HepG2 (cell line): ENCODE data around the gene ALDH16A1. TPM values are rescaled to one million over a fixed set of nuclear protein-coding genes. Genes with fewer than 3 reads are reported as not detected.

Experiments used
- ATAC-seq: fragments of 200-7000 bp; cut with Tn5 transposase; 3 replicates; pipeline ENCODE4 v1.9.1; 2020; ENCODE audit warnings: mild to moderate bottlenecking, moderate library complexity
- BruUV-seq: library from RNA; stranded (reverse); fragments of 400-500 nt; replicated peaks from 2 replicates; lab custom pipeline; 2021; lab: Mats Ljungman, UMichigan
- CTCF ChIA-PET: fragments of 300-600 bp; formaldehyde crosslinking; extraction: SDS; loops from one replicate; lab custom pipeline; 2021; ENCODE audit warnings: low total read pairs, inconsistent platforms, low intra/inter-chr PET ratio; lab: Yijun Ruan, JAX
- POLR2A ChIA-PET: fragments of 350-600 bp; sonication (Branson Sonifier 250); formaldehyde crosslinking; loops from one replicate; lab custom pipeline; 2020; ENCODE audit warnings: antibody characterized with exemption, inconsistent platforms; lab: Yijun Ruan, JAX
- DNase-seq: peaks from one replicate; pipeline ENCODE4 v3.0.0-alpha.2; 2015; ENCODE audit warnings: low spot score
- FAIRE-seq: peaks from 3 replicates; lab custom pipeline; 2011; peaks lifted over from hg19 to GRCh38; lab: Jason Lieb, UNC
- H2AFZ ChIP-seq: one replicate; pipeline ENCODE4 v1.6.1; 2011; ENCODE audit warnings: low read length, inconsistent platforms
- H3K27ac ChIP-seq: fragments of 300-600 bp; 3 replicates; pipeline ENCODE4 v1.8.0; 2011; ENCODE audit warnings: mixed run types, mild to moderate bottlenecking, mixed read lengths, low read length, inconsistent platforms; ENCODE audit not compliant: insufficient read depth; ENCODE audit errors: extremely low read length
- H3K27me3 ChIP-seq, 2 experiments: fragments of 200-600 bp in 1 of 2; 2 replicates in 1 of 2; 3 replicates in 1 of 2; pipeline versions ENCODE4 v1.6.0 to v1.8.0; 2011; ENCODE audit warnings: low read length in 2 of 2, mild to moderate bottlenecking in 2 of 2, moderate library complexity in 2 of 2, inconsistent platforms in 1 of 2; ENCODE audit not compliant: insufficient read depth in 2 of 2, control insufficient read depth in 1 of 2
- H3K36me3 ChIP-seq, 2 experiments: fragments of 200-600 bp in 1 of 2; replicated peaks in 1 of 2; 2 replicates in 1 of 2; 3 replicates in 1 of 2; pipeline versions ENCODE4 v1.5.1 to v1.8.0; 2011; ENCODE audit warnings: low read length in 2 of 2, inconsistent platforms in 1 of 2; ENCODE audit not compliant: insufficient read depth in 2 of 2, control insufficient read depth in 1 of 2
- H3K4me1 ChIP-seq: 2 replicates; pipeline ENCODE4 v1.5.1; 2012; ENCODE audit warnings: low read length, inconsistent platforms; ENCODE audit not compliant: insufficient read depth
- H3K4me2 ChIP-seq: 2 replicates; pipeline ENCODE4 v1.6.0; 2011; ENCODE audit warnings: low read depth, low read length, inconsistent platforms
- H3K4me3 ChIP-seq, 3 experiments: fragments of 200-600 bp in 1 of 3; sonication (generic), shearing (Covaris generic) in 1 of 3; replicated peaks in 1 of 3; 2 replicates each; pipeline ENCODE4 v1.5.1; 2011 to 2016; ENCODE audit warnings: low read length in 3 of 3, inconsistent platforms in 2 of 3, low read depth in 2 of 3, mild to moderate bottlenecking in 2 of 3, control low read depth in 1 of 3, mixed read lengths in 1 of 3; ENCODE audit not compliant: insufficient read depth in 1 of 3
- H3K79me2 ChIP-seq: one replicate; pipeline ENCODE4 v1.6.1; 2011; ENCODE audit warnings: low read length, inconsistent platforms; ENCODE audit not compliant: insufficient read depth
- H3K9ac ChIP-seq: 2 replicates; pipeline ENCODE4 v1.6.0; 2011; ENCODE audit warnings: mild to moderate bottlenecking, low read depth, low read length, inconsistent platforms; ENCODE audit not compliant: insufficient read depth
- H3K9me3 ChIP-seq: 2 replicates; pipeline ENCODE4 v1.5.1; 2012; ENCODE audit warnings: mild to moderate bottlenecking, low read length
- H4K20me1 ChIP-seq: 2 replicates; pipeline ENCODE4 v1.6.0; 2011; ENCODE audit warnings: inconsistent platforms, mild to moderate bottlenecking, low read length, moderate library complexity; ENCODE audit not compliant: insufficient read depth
- ADNP ChIP-seq: sonication (generic); formaldehyde crosslinking; IDR thresholded peaks from 2 replicates; pipeline ENCODE4 v1.4.0; 2020; ENCODE audit warnings: missing genetic modification reagents
- AGO2 ChIP-seq: fragments of 200-400 bp; formaldehyde crosslinking; optimal IDR thresholded peaks from 2 replicates; pipeline ENCODE3; 2017; ENCODE audit warnings: mild to moderate bottlenecking, low read depth, low read length, moderate library complexity
- CC2D1A ChIP-seq: sonication (generic); formaldehyde crosslinking; IDR thresholded peaks from 2 replicates; pipeline ENCODE4 v1.8.1; 2023; ENCODE audit warnings: mild to moderate bottlenecking, missing genetic modification reagents
- MIER3 ChIP-seq: IDR thresholded peaks from 2 replicates; pipeline ENCODE4 v1.6.1; 2016; ENCODE audit warnings: missing compliant biosample characterization, borderline replicate concordance
- POLR2A ChIP-seq, 2 experiments: IDR thresholded peaks; 2 replicates each; pipeline ENCODE4 v1.6.1; 2011; ENCODE audit warnings: low read depth in 2 of 2, low read length in 2 of 2, mild to moderate bottlenecking in 1 of 2, moderate library complexity in 1 of 2; ENCODE audit not compliant: insufficient read depth in 1 of 2
- PRMT3 ChIP-seq: sonication (generic); formaldehyde crosslinking; IDR thresholded peaks from 2 replicates; pipeline ENCODE4 v1.8.1; 2022; ENCODE audit warnings: low read depth, mild to moderate bottlenecking, moderate library complexity, missing genetic modification reagents, borderline replicate concordance
- RBFOX2 ChIP-seq: fragments of 200-400 bp; formaldehyde crosslinking; IDR thresholded peaks from 2 replicates; pipeline ENCODE4 v1.6.1; 2017; ENCODE audit warnings: low read depth, mild to moderate bottlenecking, low read length
- RBM22 ChIP-seq: fragments of 200-400 bp; formaldehyde crosslinking; optimal IDR thresholded peaks from 2 replicates; pipeline ENCODE3; 2017; ENCODE audit warnings: mild to moderate bottlenecking, low read length, moderate library complexity
- RCOR2 ChIP-seq: IDR thresholded peaks from 2 replicates; pipeline ENCODE4 v1.6.1; 2016; ENCODE audit warnings: missing biosample characterization, missing genetic modification reagents
- TBL1XR1 ChIP-seq: fragments of 150-350 bp; IDR thresholded peaks from 2 replicates; pipeline ENCODE4 v1.6.1; 2014; ENCODE audit warnings: borderline replicate concordance, low read length; ENCODE audit not compliant: partially characterized antibody
- ZBTB7B ChIP-seq: sonication (generic); formaldehyde crosslinking; IDR thresholded peaks from 2 replicates; pipeline ENCODE4 v1.4.0; 2020; ENCODE audit warnings: missing genetic modification reagents
- ZNF34 ChIP-seq: sonication (generic); formaldehyde crosslinking; IDR thresholded peaks from 2 replicates; pipeline ENCODE4 v1.4.0; 2020; ENCODE audit warnings: mild to moderate bottlenecking, missing genetic modification reagents, borderline replicate concordance
- ZNF776 ChIP-seq: sonication (generic); formaldehyde crosslinking; IDR thresholded peaks from 2 replicates; pipeline ENCODE4 v1.4.0; 2020; ENCODE audit warnings: mild to moderate bottlenecking, missing genetic modification reagents
- ZSCAN29 ChIP-seq: sonication (generic); formaldehyde crosslinking; conservative IDR thresholded peaks from 2 replicates; pipeline ENCODE4 v1.4.0; 2020; ENCODE audit warnings: mild to moderate bottlenecking, missing genetic modification reagents
- WGBS: methylation state at CpG from one replicate; pipeline ENCODE4 v1.1.6; 2017; ENCODE audit warnings: low lambda C conversion rate; 5-methylcytosine and 5-hydroxymethylcytosine counted together
- in situ Hi-C: cut with HindIII; loops from 2 replicates; pipeline ENCODE4 v1.10.0; 2017; ENCODE audit warnings: low pct_unique_long_range_greater_than_20kb; ENCODE audit not compliant: extremely low pct_ligation_motif_present
- intact Hi-C: fragments of 100-400 bp; cut with micrococcal nuclease; formaldehyde crosslinking; loops from one replicate; pipeline ENCODE4 v1.10.0; 2022; ENCODE audit not compliant: unreplicated experiment
- polyA plus RNA-seq, 8 experiments: library from polyadenylated mRNA; depleted of rRNA in 3 of 8; stranded (reverse) in 7 of 8; unstranded in 1 of 8; fragments of >200 nt; fragmentation: Illumina TruSeq in 4 of 8; extraction: Trizol in 4 of 8; gene quantifications; 2 replicates each; pipeline versions ENCODE4 v1.2.1 to v1.2.3, GENCODE V29; 2011 to 2016; ENCODE audit warnings: low read depth in 4 of 8, missing spikeins in 1 of 8, mixed read lengths in 1 of 8; ENCODE audit not compliant: insufficient read depth in 1 of 8
- total RNA-seq, 5 experiments: library from RNA; depleted of rRNA; stranded (reverse); fragments of >200 nt; fragmentation: Illumina TruSeq; extraction: Trizol; gene quantifications; 2 replicates each; pipeline ENCODE4 v1.2.3, GENCODE V29; 2016; ENCODE audit warnings: low read depth in 1 of 5
- TF ChIP-seq, protein P1 (sequence below): sonication (generic); formaldehyde crosslinking; IDR thresholded peaks from 2 replicates; pipeline ENCODE4 v1.4.0; 2020; ENCODE audit warnings: missing genetic modification reagents
- TF ChIP-seq, protein P2 (sequence below): sonication (generic); formaldehyde crosslinking; IDR thresholded peaks from 2 replicates; pipeline ENCODE4 v1.4.0; 2020; ENCODE audit warnings: missing genetic modification reagents

Gene ALDH16A1
- total and polyA plus RNA-seq, 2 of the 13 experiments (the other 11 are each of a cell fraction or from before 2014, with no cell fraction given) = 8.4 to 34.9 TPM

DNA sequence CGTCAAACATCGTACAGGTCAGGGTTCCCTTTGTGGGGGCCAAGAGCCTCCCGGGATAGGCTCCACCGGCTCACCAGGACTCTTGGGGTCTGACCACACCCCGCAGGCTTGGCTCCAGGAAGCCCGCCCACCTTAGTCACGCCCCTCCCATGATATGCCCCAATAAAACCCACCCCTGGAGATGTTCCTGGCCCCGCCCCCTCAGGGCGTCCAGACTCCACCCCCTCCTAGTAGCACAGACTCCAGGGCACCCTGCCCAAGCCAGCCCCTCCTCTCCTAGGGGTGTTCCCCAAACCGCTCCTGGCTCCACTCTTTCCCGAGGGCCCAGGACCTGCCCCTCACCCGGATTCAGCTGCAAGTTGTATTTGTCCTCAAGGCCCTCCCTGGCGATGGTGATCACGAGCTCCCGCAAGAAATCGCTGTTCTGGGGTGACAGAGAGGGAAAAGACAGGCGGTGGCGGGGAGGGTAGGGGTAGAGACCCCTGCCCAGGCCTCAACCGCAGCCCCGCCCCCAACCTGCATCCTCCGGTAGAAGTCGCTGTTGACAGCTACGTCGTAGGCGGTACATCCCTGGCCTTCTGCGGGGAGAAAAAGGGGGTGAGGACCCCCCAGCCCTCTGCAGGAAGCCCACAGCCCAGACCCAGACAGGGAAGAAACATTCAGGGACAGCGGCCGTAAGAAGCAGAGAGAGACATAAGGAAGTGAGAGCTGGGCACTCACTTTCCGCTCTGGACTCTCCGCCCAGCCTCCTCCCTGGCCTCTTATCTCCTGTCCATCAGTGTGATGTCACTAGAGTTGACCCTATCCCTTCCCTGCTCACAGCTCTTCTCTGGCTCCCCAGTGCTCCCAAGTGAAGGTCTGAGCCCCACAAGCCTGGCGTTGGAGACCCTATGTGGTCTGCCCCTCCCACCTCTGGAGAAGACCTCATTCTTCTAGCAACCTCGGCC lies 5.3 kb upstream of the ALDH16A1 start:
- POLR2A ChIA-PET = no interaction called here
- no peaks in the 10 kb centered on the region for H3K9me3 ChIP-seq
- no peak overlapping the region for H2AFZ ChIP-seq
- ATAC-seq = no peak
- no TSS peak for BruUV-seq
- peaks cover 32% of the 10 kb centered on the region for H3K4me1 ChIP-seq
- H3K27ac ChIP-seq = no peak overlapping the region
- CTCF ChIA-PET = no interaction called here
- intact Hi-C loops = no loop called here
- H4K20me1 ChIP-seq = no peaks in the 10 kb centered on the region
- no peaks in the 10 kb centered on the region; a peak in 1 of 5 replicates for H3K27me3 ChIP-seq
- H3K9ac ChIP-seq = no peak overlapping the region
- no peak for FAIRE-seq
- H3K4me3 ChIP-seq = no peak overlapping the region
- WGBS = 95% methylated on average over 25 of the region's 32 CpGs
- H3K79me2 ChIP-seq = peaks cover 17% of the 10 kb centered on the region
- peak; percentile 59 for TF ChIP-seq AGO2
- TF ChIP-seq ZNF776 (CRISPR knock-in tag) = no peak
- peak; percentile 26 for TF ChIP-seq RBM22
- TF ChIP-seq RBFOX2 = peak; percentile 51
- no peak for TF ChIP-seq ZBTB7B
- no peak for TF ChIP-seq RCOR2 (CRISPR knock-in tag)
- 0 out of 4 replicates have a peak, but pooled peaks of 1 of the 2 experiments have one; percentile 20 for TF ChIP-seq POLR2A (IDR thresholded peaks at IDR 0.05; ENCODE audit: insufficient read depth in 1 of 2, low read depth in 2 of 2, low read length in 2 of 2)
- in situ Hi-C loops = no loop called here
- H3K36me3 ChIP-seq = peaks cover 6 to 25% of the 10 kb centered on the region in 2 experiments; a peak in 3 of 5 replicates
- no peak overlapping the region for H3K4me2 ChIP-seq
- no peak for DNase-seq

DNA sequence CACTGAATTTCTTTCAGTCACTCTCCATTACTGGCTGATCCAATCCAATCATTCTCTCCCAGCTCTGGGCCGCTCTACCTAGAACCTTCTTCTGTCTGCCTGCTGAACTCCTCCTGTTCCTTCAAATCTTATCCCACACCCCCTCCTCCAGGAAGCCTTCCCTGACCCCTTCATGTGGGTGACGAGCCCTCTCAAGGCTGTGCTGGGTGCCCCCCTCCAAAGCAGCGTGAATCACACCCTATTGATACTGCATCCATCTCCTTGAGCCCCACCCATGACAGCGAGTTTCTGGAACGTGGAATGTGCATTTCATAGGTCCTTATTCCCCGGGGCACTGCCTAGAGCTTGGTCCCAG lies 4.6 kb upstream of the ALDH16A1 start:
- peaks cover 6 to 25% of the 10 kb centered on the region in 2 experiments; a peak in 3 of 5 replicates for H3K36me3 ChIP-seq
- no peaks in the 10 kb centered on the region for H4K20me1 ChIP-seq
- FAIRE-seq = no peak
- H2AFZ ChIP-seq = no peak overlapping the region
- CTCF ChIA-PET = no interaction called here
- TSS peak; percentile 9 for BruUV-seq
- WGBS = 98% methylated on average over 6 of the region's 6 CpGs
- no peak overlapping the region for H3K4me2 ChIP-seq
- no peak overlapping the region for H3K27ac ChIP-seq
- H3K4me1 ChIP-seq = peaks cover 32% of the 10 kb centered on the region
- no peaks in the 10 kb centered on the region; a peak in 1 of 5 replicates for H3K27me3 ChIP-seq
- peaks cover 17% of the 10 kb centered on the region for H3K79me2 ChIP-seq
- H3K9me3 ChIP-seq = no peaks in the 10 kb centered on the region
- DNase-seq = no peak
- no peak overlapping the region for H3K9ac ChIP-seq
- in situ Hi-C loops = no loop called here
- ATAC-seq = no peak
- intact Hi-C loops = no loop called here
- no peak overlapping the region for H3K4me3 ChIP-seq
- POLR2A ChIA-PET = no interaction called here
- no peak for TF ChIP-seq CC2D1A (CRISPR knock-in tag)
- no peak for TF ChIP-seq MIER3 (CRISPR knock-in tag)
- no peak for TF ChIP-seq ADNP (CRISPR knock-in tag)
- no peak for TF ChIP-seq ZNF34 (CRISPR knock-in tag)
- TF ChIP-seq, protein P1, sequence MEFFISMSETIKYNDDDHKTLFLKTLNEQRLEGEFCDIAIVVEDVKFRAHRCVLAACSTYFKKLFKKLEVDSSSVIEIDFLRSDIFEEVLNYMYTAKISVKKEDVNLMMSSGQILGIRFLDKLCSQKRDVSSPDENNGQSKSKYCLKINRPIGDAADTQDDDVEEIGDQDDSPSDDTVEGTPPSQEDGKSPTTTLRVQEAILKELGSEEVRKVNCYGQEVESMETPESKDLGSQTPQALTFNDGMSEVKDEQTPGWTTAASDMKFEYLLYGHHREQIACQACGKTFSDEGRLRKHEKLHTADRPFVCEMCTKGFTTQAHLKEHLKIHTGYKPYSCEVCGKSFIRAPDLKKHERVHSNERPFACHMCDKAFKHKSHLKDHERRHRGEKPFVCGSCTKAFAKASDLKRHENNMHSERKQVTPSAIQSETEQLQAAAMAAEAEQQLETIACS (CRISPR knock-in tag) = no peak
- TF ChIP-seq PRMT3 (CRISPR knock-in tag) = no peak
- TF ChIP-seq, protein P2, sequence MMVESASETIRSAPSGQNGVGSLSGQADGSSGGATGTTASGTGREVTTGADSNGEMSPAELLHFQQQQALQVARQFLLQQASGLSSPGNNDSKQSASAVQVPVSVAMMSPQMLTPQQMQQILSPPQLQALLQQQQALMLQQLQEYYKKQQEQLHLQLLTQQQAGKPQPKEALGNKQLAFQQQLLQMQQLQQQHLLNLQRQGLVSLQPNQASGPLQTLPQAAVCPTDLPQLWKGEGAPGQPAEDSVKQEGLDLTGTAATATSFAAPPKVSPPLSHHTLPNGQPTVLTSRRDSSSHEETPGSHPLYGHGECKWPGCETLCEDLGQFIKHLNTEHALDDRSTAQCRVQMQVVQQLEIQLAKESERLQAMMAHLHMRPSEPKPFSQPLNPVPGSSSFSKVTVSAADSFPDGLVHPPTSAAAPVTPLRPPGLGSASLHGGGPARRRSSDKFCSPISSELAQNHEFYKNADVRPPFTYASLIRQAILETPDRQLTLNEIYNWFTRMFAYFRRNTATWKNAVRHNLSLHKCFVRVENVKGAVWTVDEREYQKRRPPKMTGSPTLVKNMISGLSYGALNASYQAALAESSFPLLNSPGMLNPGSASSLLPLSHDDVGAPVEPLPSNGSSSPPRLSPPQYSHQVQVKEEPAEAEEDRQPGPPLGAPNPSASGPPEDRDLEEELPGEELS (CRISPR knock-in tag) = no peak
- TF ChIP-seq ZSCAN29 (CRISPR knock-in tag) = no peak
- TF ChIP-seq TBL1XR1 = no peak
